Prostate gland (tissue), 2 donors: ENCODE results near the gene SLC7A6OS.

Experiments
- CTCF ChIP-seq, 4 experiments: fragments of 200-600 bp in 2 of 4; fragments of 450-650 bp in 2 of 4; sonication (generic) in 2 of 4; IDR thresholded peaks; 1 replicate in 3 of 4; 2 replicates in 1 of 4; pipeline ENCODE4 v1.5.1; 2016 to 2019; ENCODE audit warnings: antibody characterized with exemption in 4 of 4, mild to moderate bottlenecking in 2 of 4, moderate library complexity in 2 of 4
- POLR2A ChIP-seq: fragments of 450-650 bp; IDR thresholded peaks from one replicate; pipeline ENCODE4 v1.6.1; 2016; ENCODE audit warnings: antibody characterized with exemption, mild to moderate bottlenecking

- TF ChIP-seq POLR2A (no peak), CTCF (IDR thresholded peaks at IDR 0.05) (no peak)
Measured at GRCh38 chr16:68348639-68349445, 38.1 kb upstream of the SLC7A6OS start.
